ENCODE data around the gene PPP5C.
A peak's percentile ranks its signal among the peaks of the same experiment; 100 is the strongest.
"Not testable (repeated sequence)": the region's sequence is repeated elsewhere in the genome, so short reads cannot be mapped to it uniquely, and the experiment has no call there.

The PPP5C gene

GRCh38 chr19:46394402-46394797 is 47.5 kb downstream of the PPP5C start:
- Histone ChIP-seq H3K4me1 (ENCODE audit: insufficient read depth, poor library complexity, severe bottlenecking) (no peaks in the 10 kb centered on the region), H3K27me3 (ENCODE audit: insufficient read depth, poor library complexity, severe bottlenecking) (no peaks in the 10 kb centered on the region), H3K36me3 (ENCODE audit: low read depth) (peaks cover 26% of the 10 kb centered on the region), H3K27ac (ENCODE audit: poor library complexity, severe bottlenecking) (no peak overlapping the region), H3K9me3 (ENCODE audit: severe bottlenecking) (no peaks in the 10 kb centered on the region), H3K4me3 (ENCODE audit: severe bottlenecking) (no peak overlapping the region)
- DNase-seq (ENCODE audit: low spot score) (no peak), ATAC-seq (ENCODE audit: low read depth) (no peak)
- TF ChIP-seq CTCF (IDR thresholded peaks at IDR 0.05; ENCODE audit: poor library complexity, severe bottlenecking) = no peak

- peak; percentile 19 for DNase-seq (ENCODE audit: low spot score)
- not testable (repeated sequence) for H3K27me3 ChIP-seq (ENCODE audit: insufficient read depth, poor library complexity, severe bottlenecking); H3K36me3 ChIP-seq (ENCODE audit: low read depth); H3K4me3 ChIP-seq (ENCODE audit: severe bottlenecking); H3K27ac ChIP-seq (ENCODE audit: poor library complexity, severe bottlenecking); H3K9me3 ChIP-seq (ENCODE audit: severe bottlenecking); ATAC-seq (ENCODE audit: low read depth); H3K4me1 ChIP-seq (ENCODE audit: insufficient read depth, poor library complexity, severe bottlenecking)
Measured at GRCh38 chr19:46397801-46398479, 51.1 kb downstream of the PPP5C start.

GRCh38 chr19:46402725-46403124 is 55.8 kb downstream of the PPP5C start:
- Histone ChIP-seq H3K4me1 (ENCODE audit: insufficient read depth, poor library complexity, severe bottlenecking) (peaks cover 3% of the 10 kb centered on the region), H3K36me3 (ENCODE audit: low read depth) (no peaks in the 10 kb centered on the region), H3K4me3 (ENCODE audit: severe bottlenecking) (no peak overlapping the region), H3K27ac (ENCODE audit: poor library complexity, severe bottlenecking) (no peak overlapping the region), H3K27me3 (ENCODE audit: insufficient read depth, poor library complexity, severe bottlenecking) (no peaks in the 10 kb centered on the region), H3K9me3 (ENCODE audit: severe bottlenecking) (no peaks in the 10 kb centered on the region)
- TF ChIP-seq CTCF (IDR thresholded peaks at IDR 0.05; ENCODE audit: poor library complexity, severe bottlenecking) = no peak
- no peak for ATAC-seq (ENCODE audit: low read depth)
- DNase-seq (ENCODE audit: low spot score) = peak; percentile 37

- H3K27me3 ChIP-seq (ENCODE audit: insufficient read depth, poor library complexity, severe bottlenecking) = no peaks in the 10 kb centered on the region
- H3K36me3 ChIP-seq (ENCODE audit: low read depth) = no peaks in the 10 kb centered on the region
- no peaks in the 10 kb centered on the region for H3K9me3 ChIP-seq (ENCODE audit: severe bottlenecking)
- peak; percentile 62 for ATAC-seq (ENCODE audit: low read depth)
- TF ChIP-seq CTCF (IDR thresholded peaks at IDR 0.05; ENCODE audit: poor library complexity, severe bottlenecking) = peak; percentile 24
- no peak overlapping the region for H3K27ac ChIP-seq (ENCODE audit: poor library complexity, severe bottlenecking)
- no peak overlapping the region for H3K4me3 ChIP-seq (ENCODE audit: severe bottlenecking)
- H3K4me1 ChIP-seq (ENCODE audit: insufficient read depth, poor library complexity, severe bottlenecking) = peaks cover 3% of the 10 kb centered on the region
- no peak for DNase-seq (ENCODE audit: low spot score)
Measured at GRCh38 chr19:46404055-46404752, 57.3 kb downstream of the PPP5C start.

GRCh38 chr19:46404753-46405468 is 58.0 kb downstream of the PPP5C start:
- Histone ChIP-seq H3K27ac (ENCODE audit: poor library complexity, severe bottlenecking) (no peak overlapping the region), H3K27me3 (ENCODE audit: insufficient read depth, poor library complexity, severe bottlenecking) (no peaks in the 10 kb centered on the region), H3K9me3 (ENCODE audit: severe bottlenecking) (no peaks in the 10 kb centered on the region), H3K4me1 (ENCODE audit: insufficient read depth, poor library complexity, severe bottlenecking) (peaks cover 3% of the 10 kb centered on the region), H3K4me3 (ENCODE audit: severe bottlenecking) (no peak overlapping the region), H3K36me3 (ENCODE audit: low read depth) (0 out of 2 replicates have a peak, but pooled peaks cover under 1% of the 10 kb centered on the region)
- ATAC-seq (ENCODE audit: low read depth) (no peak), DNase-seq (ENCODE audit: low spot score) (no peak)
- no peak for TF ChIP-seq CTCF (IDR thresholded peaks at IDR 0.05; ENCODE audit: poor library complexity, severe bottlenecking)
